WERI-Rb-1 (cell line): ENCODE measurements around the gene TOX2.

ENCODE experiments used
- DNase-seq: peaks from one replicate; pipeline ENCODE4 v3.0.0-alpha.2; 2020
- H3K27ac ChIP-seq: fragments of 250-450 bp; sonication (Bioruptor Pico); 2 replicates; pipeline ENCODE4 v1.5.1; 2020; ENCODE audit warnings: mild to moderate bottlenecking, moderate library complexity
- H3K27me3 ChIP-seq: fragments of 250-450 bp; sonication (Bioruptor Pico); 2 replicates; pipeline ENCODE4 v1.5.1; 2021; ENCODE audit warnings: mild to moderate bottlenecking, low read depth, moderate library complexity; ENCODE audit not compliant: insufficient read depth, severe bottlenecking
- H3K36me3 ChIP-seq: fragments of 250-450 bp; sonication (Bioruptor Pico); 2 replicates; pipeline ENCODE4 v1.5.1; 2020; ENCODE audit warnings: mild to moderate bottlenecking, moderate library complexity
- H3K4me3 ChIP-seq: 2 replicates; pipeline ENCODE4 v1.5.1; 2011; ENCODE audit warnings: low read depth, mild to moderate bottlenecking, control low read depth, low read length
- H3K9me3 ChIP-seq: fragments of 250-450 bp; sonication (Bioruptor Pico); 2 replicates; pipeline ENCODE4 v1.5.1; 2021; ENCODE audit warnings: mild to moderate bottlenecking, moderate library complexity; ENCODE audit not compliant: severe bottlenecking
- CTCF ChIP-seq: IDR thresholded peaks from 2 replicates; pipeline ENCODE4 v1.5.1; 2011; ENCODE audit warnings: low read depth, mild to moderate bottlenecking, control low read depth, inconsistent platforms, low read length

The TOX2 gene

GRCh38 chr20:43916881-43917371 is 2.3 kb downstream of the TOX2 start:
- peaks cover 10% of the 10 kb centered on the region for H3K9me3 ChIP-seq
- DNase-seq, result no peak
- H3K27me3 ChIP-seq, result peaks cover 81% of the 10 kb centered on the region
- no peak overlapping the region for H3K4me3 ChIP-seq
- H3K27ac ChIP-seq, result no peak overlapping the region
- H3K36me3 ChIP-seq, result no peaks in the 10 kb centered on the region
- TF ChIP-seq CTCF, result no peak

DNA sequence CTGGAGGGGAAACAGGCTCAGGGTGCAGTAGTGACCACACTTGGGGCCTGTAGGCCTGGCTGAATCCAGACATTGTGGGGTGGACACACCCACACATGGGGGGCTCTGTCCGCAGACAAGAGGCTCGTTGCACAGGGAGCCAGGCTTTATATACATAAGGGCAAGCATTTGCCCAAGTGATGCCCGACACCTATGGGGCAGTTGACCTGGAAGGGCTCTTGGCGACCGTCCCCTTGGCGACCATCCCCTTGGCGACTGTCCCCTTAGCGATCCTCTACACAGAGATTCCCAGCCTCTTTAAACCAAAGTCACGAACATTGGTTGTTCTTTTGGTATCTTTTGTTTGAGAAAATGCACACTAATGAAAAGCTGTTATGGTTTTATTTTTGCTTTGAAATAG is 2.7 kb downstream of the TOX2 start:
- Histone ChIP-seq H3K36me3 (no peaks in the 10 kb centered on the region), H3K27me3 (peaks cover 83% of the 10 kb centered on the region), H3K27ac (no peak overlapping the region), H3K9me3 (peaks cover 7% of the 10 kb centered on the region), H3K4me3 (no peak overlapping the region)
- DNase-seq, result no peak
- TF ChIP-seq CTCF, result no peak

- DNase-seq, result no peak
- Histone ChIP-seq H3K4me3 (no peak overlapping the region), H3K9me3 (no peaks in the 10 kb centered on the region), H3K36me3 (no peaks in the 10 kb centered on the region), H3K27me3 (peaks cover 90% of the 10 kb centered on the region), H3K27ac (no peak overlapping the region)
- TF ChIP-seq CTCF, result no peak
Observed at GRCh38 chr20:43919686-43920403, 5.2 kb downstream of the TOX2 start.

- DNase-seq, result no peak
- Histone ChIP-seq H3K27me3 (peaks cover 91% of the 10 kb centered on the region), H3K36me3 (no peaks in the 10 kb centered on the region)
Observed at GRCh38 chr20:43920797-43921196, 6.1 kb downstream of the TOX2 start.

DNA sequence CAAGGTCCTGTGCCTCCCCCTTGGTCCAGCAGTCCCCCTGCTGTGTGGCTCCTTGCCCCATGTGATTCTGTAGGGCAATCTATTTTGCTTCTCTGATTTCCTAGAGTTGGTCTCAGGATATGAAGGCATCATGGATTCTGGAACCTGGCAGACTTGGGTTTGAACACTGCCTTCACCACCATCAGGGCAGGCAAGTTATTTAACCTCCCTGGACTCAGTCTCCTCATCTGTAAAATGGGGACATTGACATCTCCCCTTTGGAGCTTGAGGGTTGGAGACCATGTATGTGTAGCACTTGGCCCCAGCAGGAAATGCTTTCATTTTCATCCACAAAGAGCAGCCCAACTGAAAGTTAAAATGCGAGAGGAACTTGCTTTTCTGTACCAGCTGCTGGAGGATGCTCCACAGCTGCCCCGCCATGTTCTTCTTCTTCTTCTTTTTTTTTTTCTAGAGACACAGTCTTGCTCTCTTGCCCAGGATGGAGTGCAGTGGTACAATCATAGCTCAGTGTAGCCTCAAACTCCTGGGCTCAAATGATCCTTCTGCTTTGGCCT is 6.7 kb downstream of the TOX2 start:
- Histone ChIP-seq H3K9me3 (no peaks in the 10 kb centered on the region), H3K27me3 (peaks cover 91% of the 10 kb centered on the region), H3K27ac (no peak overlapping the region), H3K4me3 (no peak overlapping the region), H3K36me3 (no peaks in the 10 kb centered on the region)
- DNase-seq, result no peak
- no peak for TF ChIP-seq CTCF

More at GRCh38 chr20:43920797-43921196, 6.1 kb downstream of the TOX2 start:
- no peak overlapping the region for H3K27ac ChIP-seq
- H3K9me3 ChIP-seq, result no peaks in the 10 kb centered on the region
- H3K4me3 ChIP-seq, result no peak overlapping the region
- TF ChIP-seq CTCF, result no peak
